Keratinocyte (primary cell): ENCODE data around the gene CSK.

Experiments used
- CTCF ChIP-seq, 3 experiments: IDR thresholded peaks in 1 of 3; conservative IDR thresholded peaks in 1 of 3; optimal IDR thresholded peaks in 1 of 3; 2 replicates in 2 of 3; 3 replicates in 1 of 3; pipeline versions ENCODE3 to v1.5.1; 2011; ENCODE audit warnings: low read length in 3 of 3, mild to moderate bottlenecking in 3 of 3, moderate library complexity in 2 of 3, control low read depth in 1 of 3, inconsistent platforms in 1 of 3; ENCODE audit not compliant: insufficient read depth in 2 of 3; ENCODE audit errors: extremely low read depth in 1 of 3
- EZH2 ChIP-seq: IDR thresholded peaks from one replicate; pipeline ENCODE4 v1.6.1; 2012; ENCODE audit warnings: inconsistent platforms, mild to moderate bottlenecking, low read length, moderate library complexity

- TF ChIP-seq CTCF (optimal IDR thresholded peaks at IDR 0.05 in 1 of 3, IDR thresholded peaks at IDR 0.05 in 1 of 3, conservative IDR thresholded peaks at IDR 0.05 in 1 of 3; ENCODE audit: extremely low read depth in 1 of 3, insufficient read depth in 2 of 3, low read length in 3 of 3): no peak
- TF ChIP-seq EZH2: no peak
These were observed 57.1 kb downstream of the CSK start for GRCh38 chr15:74838746-74839525.
